Colon (tissue), 2 donors: ENCODE data around the gene PATJ.

Source experiments
- FAIRE-seq: peaks from 2 replicates; lab custom pipeline; 2012; peaks lifted over from hg19 to GRCh38; lab: Jason Lieb, UNC
- donor health status: control.
- donor health status: control.

Gene PATJ

DNA sequence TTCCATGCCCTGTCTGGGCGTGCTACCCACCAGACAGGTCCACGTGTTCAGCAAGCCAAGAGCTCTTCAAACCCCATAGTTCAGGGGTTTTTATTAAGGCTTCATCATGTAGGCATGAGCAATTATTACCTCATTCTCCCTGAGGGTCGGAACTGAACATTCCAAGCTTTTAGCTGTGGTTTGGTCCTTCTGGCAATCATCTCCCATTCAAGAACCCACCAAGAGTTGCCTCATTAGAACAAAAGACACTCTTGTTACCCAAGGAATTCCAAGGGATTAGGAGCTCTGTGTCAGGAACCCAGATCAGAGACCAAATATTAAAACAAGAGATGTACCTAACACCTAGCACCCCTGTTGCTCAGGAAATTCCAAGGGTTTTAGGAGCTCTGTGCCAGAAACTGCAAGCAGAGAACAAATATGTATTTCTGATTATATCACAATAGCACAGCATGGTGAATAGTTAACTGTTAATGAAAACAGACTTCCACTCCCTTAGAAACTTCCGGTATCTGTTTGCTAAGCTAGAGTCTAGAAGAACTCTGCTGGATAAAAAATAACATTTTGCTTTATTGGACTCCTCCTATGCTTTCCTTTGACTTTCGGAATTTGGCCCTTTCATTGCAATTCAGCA is 251.2 kb downstream of the PATJ start:
- FAIRE-seq = no peak

DNA sequence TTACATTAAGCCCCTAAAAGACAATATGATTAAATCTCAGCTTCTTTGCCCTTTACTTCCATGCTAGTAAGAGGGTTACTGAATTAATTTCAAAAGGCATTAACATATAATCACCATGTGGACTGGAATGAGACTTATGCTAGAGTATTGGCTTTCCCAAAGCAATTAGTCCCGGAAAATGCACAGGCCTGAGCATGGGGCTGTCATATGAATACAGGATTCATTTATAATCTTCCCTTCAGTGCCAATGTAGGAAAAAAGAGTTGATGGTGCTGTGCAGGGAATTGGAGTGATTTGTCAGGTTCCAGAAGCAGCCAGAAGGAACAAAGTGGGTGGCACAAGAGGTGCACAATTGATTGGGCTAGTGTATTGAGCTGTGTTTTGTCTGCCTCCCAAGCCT is 253.4 kb downstream of the PATJ start:
- FAIRE-seq = no peak

- no peak for FAIRE-seq
These were observed 254.8 kb downstream of the PATJ start for GRCh38 chr1:61997123-61997522.

DNA sequence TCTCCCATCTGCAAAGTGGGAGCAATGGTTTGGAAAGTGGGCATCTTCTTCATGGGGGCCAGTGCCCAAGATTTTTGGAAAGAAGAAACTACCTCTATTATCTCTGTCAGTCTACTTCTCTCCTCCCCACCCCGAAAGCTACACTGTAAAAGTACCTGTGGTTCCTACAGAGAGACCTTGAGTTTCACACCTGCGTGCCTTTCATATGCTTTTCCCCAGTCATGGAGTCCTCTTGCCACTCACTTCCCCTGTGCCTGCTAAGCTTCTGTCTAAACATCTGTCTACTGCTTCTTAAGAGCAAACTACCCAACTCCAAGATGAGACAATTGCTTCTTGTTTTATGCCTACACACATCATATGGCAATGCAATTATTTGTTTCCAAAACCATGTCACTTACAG is 261.5 kb downstream of the PATJ start:
- no peak for FAIRE-seq

- no peak for FAIRE-seq
These were observed 264.4 kb downstream of the PATJ start for GRCh38 chr1:62006690-62007089.

GRCh38 chr1:62011006-62011405 is 268.7 kb downstream of the PATJ start:
- FAIRE-seq = no peak

DNA sequence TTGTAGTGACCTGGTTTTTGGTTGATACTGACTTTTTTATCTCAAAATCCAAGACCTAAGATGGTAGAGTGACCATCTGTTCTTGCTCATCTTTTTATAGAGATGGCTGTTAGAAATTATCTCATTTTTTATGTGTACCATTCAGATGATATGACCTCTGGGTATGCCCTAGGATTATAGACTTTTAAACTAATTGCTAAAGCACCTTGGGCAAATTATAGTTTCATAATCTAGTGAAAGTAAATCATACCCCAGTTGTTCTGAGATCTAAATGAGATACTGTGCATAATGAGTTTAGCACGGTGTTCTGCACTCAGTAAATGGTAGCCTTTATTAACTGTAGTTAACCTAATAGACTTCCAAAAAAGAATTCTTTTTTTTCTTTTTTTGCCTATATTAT is 269.8 kb downstream of the PATJ start:
- FAIRE-seq = no peak

DNA sequence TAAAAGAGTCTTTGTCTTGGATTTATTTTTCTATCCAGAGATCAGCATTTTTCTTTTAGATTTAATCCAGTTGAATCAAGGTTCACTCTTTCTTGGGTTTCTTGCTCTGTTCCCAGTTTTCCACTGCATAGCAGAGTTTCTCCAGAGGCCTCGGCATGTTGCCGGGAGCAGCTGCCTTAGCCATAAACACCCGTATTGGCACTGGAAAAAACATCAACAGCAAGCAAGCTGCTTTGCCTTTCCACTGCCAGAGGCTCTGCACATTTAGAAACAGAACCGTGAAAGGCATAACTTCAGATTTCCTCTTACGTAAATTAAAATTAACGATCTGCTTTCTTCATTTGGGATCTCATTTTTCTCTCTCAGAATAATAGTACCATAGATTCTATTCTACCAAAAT is 270.6 kb downstream of the PATJ start:
- no peak for FAIRE-seq

- FAIRE-seq = no peak
These were observed 271.0 kb downstream of the PATJ start for GRCh38 chr1:62013264-62013663.

DNA sequence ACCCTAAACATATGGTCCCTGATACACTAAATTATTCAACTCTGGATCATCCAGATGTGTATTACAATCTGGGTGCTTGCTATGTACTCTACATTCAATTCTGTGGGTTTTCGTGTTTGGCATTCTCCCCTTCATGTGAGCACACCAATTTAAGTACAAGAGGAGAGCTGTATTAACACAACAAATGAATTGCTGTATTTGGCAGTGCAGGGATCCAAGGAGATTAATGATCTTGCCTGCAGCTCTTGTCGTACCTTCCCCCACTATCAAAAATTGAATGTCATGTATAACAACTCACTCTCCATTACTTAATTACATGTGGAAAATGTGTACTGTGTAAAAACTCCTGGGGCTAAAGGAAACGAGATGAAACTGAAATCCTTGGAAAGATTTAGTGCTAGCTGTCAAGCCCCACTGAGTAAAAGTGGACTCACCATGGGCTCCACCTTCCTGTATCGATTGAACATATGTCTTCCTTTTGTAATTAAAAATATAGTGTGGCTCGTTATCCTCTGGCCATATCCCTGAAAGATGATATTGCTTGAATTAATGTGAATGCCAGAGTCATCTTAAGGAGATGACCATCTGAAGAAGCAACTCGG is 280.2 kb downstream of the PATJ start:
- no peak for FAIRE-seq

DNA sequence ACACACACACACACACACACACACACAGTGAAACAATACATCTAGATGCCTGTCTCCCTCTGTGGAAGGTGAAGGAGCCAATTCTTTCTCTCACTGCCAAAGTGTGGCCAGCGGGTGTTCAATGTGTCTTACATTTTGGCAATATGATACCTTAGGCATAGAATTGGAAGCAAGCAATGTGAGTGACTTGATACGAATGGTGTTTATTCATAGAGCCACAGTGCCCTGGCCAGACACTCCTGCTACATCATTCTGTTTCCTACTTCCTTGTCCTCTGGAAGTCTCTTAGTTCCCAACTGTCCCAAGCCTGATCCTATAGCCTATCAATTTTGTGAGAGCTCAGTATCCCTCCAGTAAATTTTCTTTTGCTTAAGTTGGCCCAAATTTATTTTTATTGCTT is 282.4 kb downstream of the PATJ start:
- FAIRE-seq = no peak

DNA sequence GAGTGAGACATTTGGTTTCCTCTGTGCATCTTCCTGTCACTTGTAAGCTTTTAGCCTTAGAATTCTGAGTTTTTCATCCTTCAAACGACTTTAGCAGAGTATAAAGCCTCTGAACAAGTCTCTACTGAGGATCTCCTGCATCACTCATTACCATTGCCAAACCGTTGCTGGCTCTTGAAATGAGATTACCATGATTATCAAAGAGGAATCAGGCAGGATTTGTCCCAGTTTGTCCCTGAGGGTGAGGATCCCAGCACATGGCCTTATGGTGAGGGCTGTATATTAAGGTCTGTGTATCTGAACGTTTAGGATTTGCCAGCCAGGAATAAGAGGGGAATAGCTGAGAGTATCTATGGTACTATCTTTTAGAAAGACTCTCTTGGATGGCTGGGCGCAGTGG is 282.9 kb downstream of the PATJ start:
- no peak for FAIRE-seq

DNA sequence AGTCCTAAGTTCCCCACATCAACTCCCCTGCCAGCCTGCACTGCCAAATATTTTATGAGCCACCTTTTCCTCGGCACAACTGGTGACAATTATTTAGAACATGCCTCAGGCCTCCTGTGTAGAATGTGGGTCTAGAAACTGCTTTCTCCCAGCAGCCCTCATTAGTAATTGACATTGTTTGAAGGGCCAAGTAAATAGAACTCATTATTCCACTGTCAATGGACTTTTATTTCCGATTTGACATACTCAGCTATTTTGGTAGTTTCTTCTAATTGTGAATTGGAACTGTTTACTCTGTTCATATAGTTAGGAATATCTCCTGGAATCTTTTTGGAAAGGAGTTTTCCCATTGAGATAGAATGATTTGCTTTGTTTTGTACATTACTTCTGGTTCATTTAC is 283.6 kb downstream of the PATJ start:
- FAIRE-seq = no peak

- FAIRE-seq = no peak
These were observed 287.4 kb downstream of the PATJ start for GRCh38 chr1:62029704-62030103.

DNA sequence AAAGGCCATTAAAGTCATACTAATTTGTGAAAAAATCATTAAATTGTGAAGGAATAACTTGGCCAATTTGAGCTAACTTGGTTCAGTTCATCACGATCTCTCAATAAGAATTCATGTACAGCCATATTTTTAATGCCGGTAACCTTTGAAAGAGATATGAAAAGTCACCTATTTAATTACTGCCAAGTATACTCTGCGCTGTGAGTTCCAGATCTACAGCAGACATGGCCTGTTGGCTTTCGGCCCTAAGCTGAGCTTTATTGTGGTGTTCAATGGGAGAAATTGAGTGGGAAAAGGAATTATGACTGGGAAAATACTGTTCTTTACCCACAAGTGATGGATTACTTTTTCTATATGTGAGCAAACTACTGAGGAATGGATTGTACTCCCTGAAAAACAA is 292.5 kb downstream of the PATJ start:
- no peak for FAIRE-seq

GRCh38 chr1:62037274-62037673 is 295.0 kb downstream of the PATJ start:
- no peak for FAIRE-seq

DNA sequence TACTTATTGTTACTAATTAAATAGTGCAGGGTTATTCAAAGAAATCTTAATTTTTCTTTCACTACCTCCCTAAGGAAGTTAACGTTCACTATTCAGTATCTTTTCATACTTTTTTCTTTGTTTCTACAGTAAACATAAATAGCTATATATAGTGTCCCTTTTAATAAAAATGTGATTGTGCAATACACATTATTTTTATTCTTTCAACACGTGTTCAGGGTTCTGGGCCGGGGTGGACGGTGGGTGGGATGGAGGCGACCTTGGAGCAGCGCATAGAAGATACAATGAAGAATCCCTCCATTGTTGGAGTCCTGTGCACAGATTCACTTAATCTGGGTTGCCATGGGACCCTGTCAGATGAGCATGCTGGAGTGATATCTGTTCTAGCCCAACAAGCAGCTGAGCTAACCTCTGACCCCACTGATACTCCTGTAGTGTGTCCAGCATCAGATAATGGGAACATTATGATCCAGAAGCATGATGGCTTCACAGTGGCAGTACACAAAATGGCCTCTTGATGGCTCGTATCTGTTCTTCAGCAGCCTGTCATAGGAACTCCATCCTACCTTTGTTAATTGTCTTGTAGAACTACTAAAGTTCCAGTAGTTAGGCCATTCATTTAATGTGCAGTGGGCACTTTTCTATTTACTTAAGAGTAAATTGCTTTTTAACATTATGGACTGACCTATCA is 296.5 kb downstream of the PATJ start:
- FAIRE-seq = no peak

DNA sequence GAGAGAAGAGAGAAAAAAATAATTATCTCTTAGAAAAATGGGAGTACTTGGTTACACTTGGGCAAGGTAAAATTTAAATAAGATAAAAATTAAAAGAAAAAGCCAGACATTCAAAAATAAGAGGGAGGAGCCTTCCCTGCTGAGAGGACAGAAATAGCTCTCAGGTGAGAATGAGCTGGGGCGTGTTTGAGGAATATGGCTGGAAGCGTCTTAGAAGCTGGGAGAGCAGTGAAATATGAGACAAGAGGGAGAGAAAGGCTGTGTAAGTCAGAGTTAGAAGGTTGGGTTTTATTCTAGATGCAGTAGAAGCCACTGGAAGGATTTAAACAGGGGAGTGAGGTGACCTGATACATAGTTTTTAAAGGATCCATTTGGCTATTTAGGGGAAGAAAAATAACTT is 298.2 kb downstream of the PATJ start:
- no peak for FAIRE-seq

GRCh38 chr1:62040973-62041372 is 298.7 kb downstream of the PATJ start:
- FAIRE-seq = no peak

DNA sequence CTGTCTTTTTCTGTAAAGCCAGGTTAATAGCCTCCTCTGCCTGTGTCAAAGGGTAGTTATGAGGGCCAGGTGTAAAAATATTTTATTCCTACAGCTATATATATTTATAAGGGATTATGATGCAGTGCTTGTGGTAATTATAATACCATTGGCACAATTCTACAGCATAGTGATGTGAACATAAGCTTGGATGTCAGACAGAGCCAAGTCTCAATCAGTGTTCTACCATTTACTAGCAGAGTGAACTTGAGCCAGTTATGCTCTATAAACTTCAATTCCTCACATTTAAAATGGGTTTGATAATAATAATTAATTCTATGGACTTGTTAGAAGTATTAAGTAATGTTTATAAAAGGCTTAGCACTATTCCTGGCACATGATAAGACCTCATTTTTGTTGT is 300.9 kb downstream of the PATJ start:
- no peak for FAIRE-seq

- no peak for FAIRE-seq
These were observed 303.3 kb downstream of the PATJ start for GRCh38 chr1:62045574-62045973.

DNA sequence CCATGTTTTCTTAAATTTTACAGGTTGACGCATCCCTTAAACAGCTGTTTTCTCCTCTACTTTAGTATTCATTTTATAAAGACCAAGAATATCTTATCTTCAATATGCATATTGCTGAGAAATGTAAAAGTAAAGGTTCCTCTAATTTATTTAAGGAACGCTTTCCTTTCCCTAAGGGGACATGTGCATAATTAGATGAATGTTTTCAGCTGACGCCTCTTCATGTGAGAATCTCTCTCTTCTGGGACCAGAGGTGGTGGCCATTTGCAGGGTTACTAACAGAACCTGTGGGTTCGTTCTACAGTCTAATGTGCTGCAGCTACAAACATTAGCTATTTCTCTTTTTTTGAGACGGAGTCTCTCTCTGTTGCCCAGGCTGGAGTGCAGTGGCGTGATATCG is 304.6 kb downstream of the PATJ start:
- no peak for FAIRE-seq

DNA sequence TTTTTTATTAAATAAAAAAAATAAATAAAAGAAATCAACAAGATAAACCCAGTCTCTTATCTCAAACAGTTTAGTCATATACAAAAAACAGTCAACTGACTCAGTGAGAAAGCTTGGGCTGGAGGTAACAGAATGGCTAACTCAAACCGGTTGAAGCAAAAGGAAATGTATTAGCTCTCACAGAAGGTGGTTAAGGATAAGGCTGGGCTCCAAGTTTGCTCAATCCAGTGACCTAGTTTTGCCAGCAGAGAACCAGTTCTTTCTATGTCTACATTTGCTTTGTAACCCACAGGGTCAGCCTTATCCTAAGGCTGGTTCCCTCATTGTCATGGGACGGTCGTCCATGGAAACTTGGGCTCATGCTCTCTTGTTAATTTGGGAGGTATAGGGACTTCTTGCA is 307.9 kb downstream of the PATJ start:
- FAIRE-seq = no peak

DNA sequence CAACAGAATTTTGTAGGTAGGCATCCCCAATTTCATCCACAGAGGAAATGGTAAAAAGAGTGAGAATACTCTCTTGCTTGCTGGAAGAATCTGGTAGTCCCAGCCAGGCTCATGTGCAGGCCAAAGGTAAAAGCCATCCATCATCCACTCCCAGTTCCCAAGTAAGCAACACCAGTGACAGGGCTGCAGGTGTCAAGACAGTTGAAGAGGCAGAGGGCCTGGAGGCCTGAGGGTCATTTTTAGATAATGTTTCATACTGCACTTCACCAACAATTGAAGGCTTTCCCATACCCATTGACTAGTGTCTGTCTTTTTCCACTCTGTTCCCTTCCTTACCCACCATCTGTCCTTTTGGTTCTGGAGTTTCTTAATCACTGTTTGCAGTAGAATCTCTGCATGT is 310.7 kb downstream of the PATJ start:
- FAIRE-seq = no peak
